Measurements from ENCODE around the gene EMP3. TPM values are rescaled to one million over a fixed set of nuclear protein-coding genes. Genes with fewer than 3 reads are reported as not detected.

The EMP3 gene
- total and polyA plus RNA-seq, 2 experiments from 2014 or later, result 32.5 to 160 TPM

DNA sequence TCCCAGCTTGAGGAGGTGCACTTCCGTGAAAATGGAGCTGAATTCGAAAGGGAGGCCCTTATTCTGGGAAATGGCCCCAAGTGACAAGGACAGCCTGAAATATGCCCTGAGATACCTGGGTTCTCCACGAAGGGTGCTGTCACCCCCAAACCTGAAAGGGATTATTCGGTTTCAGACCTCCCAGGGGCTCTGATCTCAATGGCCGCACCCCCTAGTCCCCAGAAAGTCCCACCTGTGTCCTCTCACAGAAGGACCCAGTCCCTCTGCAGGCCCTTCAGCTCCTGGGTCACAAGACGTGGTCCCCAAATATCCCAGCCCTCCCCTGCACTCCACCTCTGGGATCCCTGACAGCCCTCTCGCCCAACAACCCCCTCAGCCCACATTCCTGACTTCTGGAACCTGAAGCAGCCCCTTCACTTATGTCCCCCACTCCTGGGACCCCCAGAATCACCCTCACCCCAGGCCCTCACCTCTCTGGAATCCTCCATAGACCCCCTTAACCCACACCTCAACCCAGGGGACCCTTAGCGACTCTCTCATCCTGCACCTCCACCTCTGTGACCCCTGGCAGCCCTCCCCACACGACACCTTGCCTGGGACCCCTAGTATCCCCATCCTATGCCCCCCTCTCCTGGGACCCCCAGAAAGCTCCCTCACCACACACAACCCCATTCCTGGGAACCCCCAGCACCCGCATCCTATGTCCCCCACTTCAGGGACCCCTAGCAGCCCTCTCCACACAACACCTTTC lies 39.4 kb downstream of the EMP3 start:
- TF ChIP-seq, protein P1, sequence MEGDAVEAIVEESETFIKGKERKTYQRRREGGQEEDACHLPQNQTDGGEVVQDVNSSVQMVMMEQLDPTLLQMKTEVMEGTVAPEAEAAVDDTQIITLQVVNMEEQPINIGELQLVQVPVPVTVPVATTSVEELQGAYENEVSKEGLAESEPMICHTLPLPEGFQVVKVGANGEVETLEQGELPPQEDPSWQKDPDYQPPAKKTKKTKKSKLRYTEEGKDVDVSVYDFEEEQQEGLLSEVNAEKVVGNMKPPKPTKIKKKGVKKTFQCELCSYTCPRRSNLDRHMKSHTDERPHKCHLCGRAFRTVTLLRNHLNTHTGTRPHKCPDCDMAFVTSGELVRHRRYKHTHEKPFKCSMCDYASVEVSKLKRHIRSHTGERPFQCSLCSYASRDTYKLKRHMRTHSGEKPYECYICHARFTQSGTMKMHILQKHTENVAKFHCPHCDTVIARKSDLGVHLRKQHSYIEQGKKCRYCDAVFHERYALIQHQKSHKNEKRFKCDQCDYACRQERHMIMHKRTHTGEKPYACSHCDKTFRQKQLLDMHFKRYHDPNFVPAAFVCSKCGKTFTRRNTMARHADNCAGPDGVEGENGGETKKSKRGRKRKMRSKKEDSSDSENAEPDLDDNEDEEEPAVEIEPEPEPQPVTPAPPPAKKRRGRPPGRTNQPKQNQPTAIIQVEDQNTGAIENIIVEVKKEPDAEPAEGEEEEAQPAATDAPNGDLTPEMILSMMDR (IDR thresholded peaks at IDR 0.05; ENCODE audit: low read depth, low read length), result no peak
- Histone ChIP-seq H3K9me3 (ENCODE audit: low read depth) (no peaks in the 10 kb centered on the region), H3K36me3 (no peaks in the 10 kb centered on the region), H3K27me3 (no peaks in the 10 kb centered on the region), H3K4me3 (no peak overlapping the region), H3K4me1 (ENCODE audit: low read depth) (peaks cover 4% of the 10 kb centered on the region), H3K27ac (no peak overlapping the region)
- DNase-seq (ENCODE audit: low read depth in 1 of 2, low spot score in 1 of 2), result no peak

DNA sequence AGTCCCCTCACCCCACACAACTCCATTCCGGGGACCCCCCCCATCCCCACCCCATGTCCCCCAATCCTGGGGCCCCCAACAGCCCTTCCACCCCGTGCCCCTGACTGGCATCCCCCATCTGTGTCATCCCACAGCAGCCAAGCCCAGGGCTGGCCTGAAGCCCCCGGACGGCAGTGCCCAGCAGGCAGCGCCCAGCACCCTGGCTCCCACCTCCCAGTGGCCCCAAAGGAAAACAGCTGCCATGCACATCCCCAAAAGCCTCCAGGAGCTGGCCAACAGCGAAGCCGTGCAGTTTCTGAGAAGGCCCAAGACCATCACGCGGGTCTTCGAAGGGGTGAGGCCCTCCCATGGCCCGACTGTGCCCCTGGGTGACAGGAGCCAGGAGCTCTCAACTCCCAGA lies 40.2 kb downstream of the EMP3 start:
- H3K27ac ChIP-seq, result no peak overlapping the region
- no peaks in the 10 kb centered on the region for H3K36me3 ChIP-seq
- H3K27me3 ChIP-seq, result no peaks in the 10 kb centered on the region
- H3K4me3 ChIP-seq, result no peak overlapping the region
- DNase-seq (ENCODE audit: low read depth in 1 of 2, low spot score in 1 of 2), result no peak
- H3K4me1 ChIP-seq (ENCODE audit: low read depth), result peaks cover 4% of the 10 kb centered on the region
- H3K9me3 ChIP-seq (ENCODE audit: low read depth), result no peaks in the 10 kb centered on the region
- TF ChIP-seq, protein P1 (IDR thresholded peaks at IDR 0.05; ENCODE audit: low read depth, low read length), result no peak

DNA sequence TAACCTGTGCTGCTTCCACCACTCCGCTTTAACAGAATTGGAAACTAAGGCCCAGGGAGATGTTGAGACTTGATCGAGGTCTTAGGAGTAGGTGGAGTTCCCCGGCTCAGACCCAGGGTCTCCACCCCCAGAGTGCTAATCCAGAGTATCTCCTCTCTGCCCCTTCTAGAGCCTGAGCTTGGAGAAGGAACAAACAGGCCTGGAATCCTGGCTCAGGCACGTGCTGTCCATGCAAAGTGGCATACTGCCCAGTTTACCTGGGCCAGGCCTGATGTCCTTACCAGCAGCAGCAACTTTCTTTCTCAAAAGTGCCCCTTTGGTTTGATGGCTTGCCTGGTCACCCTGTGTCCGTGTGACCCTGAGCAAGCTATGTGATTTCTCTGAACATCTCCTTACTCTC lies 42.5 kb downstream of the EMP3 start:
- Histone ChIP-seq H3K36me3 (no peaks in the 10 kb centered on the region), H3K27me3 (no peaks in the 10 kb centered on the region), H3K27ac (no peak overlapping the region), H3K4me1 (ENCODE audit: low read depth) (peaks cover 4% of the 10 kb centered on the region), H3K4me3 (no peak overlapping the region), H3K9me3 (ENCODE audit: low read depth) (no peaks in the 10 kb centered on the region)
- DNase-seq (ENCODE audit: low read depth in 1 of 2, low spot score in 1 of 2), result no peak
- TF ChIP-seq, protein P1 (IDR thresholded peaks at IDR 0.05; ENCODE audit: low read depth, low read length), result no peak

DNA sequence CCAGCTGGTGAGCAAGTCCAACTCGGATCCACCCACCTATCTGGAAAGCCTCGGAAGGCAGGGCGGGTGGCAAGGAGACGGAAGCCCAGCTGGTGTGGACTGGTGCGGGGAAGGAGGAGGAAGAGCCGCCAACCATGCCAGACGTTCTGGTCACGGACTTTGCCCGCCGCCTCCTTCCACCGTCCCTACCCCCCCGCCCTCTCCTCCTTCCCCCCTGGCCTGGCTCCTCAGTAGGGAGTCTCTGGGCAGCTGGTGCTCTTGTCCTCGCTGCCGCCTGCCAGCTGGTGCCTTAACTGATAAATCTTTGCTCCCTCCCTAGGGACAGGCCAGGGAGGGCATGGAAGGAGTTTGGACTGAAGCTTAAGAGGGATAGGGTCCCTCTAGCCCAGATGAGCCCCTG lies 43.6 kb downstream of the EMP3 start:
- TF ChIP-seq, protein P1 (IDR thresholded peaks at IDR 0.05; ENCODE audit: low read depth, low read length), result no peak
- no peaks in the 10 kb centered on the region for H3K4me1 ChIP-seq (ENCODE audit: low read depth)
- no peak overlapping the region for H3K4me3 ChIP-seq
- H3K27me3 ChIP-seq, result no peaks in the 10 kb centered on the region
- DNase-seq (ENCODE audit: low read depth in 1 of 2, low spot score in 1 of 2), result no peak
- no peak overlapping the region for H3K27ac ChIP-seq
- H3K36me3 ChIP-seq, result no peaks in the 10 kb centered on the region
- H3K9me3 ChIP-seq (ENCODE audit: low read depth), result no peaks in the 10 kb centered on the region

DNA sequence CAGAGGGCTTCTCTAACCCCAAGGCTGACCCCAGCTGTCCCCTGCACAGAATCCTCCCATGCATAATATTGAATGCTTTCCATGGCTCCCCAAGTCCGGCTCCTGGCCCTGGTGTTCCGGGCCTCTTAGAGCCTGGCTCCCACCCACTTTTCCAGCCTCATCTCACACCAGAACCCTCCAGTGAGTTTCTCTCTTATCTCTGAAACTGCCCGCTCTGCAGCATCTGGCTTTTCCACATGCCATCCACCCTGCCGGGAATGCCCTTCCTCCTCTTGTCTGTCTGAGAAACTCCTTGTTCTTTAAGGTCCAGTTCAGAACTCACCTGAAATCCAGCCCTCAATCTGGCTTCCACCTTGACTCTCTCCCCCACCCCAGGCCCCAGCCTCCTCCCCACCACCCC lies 45.6 kb downstream of the EMP3 start:
- DNase-seq (ENCODE audit: low read depth in 1 of 2, low spot score in 1 of 2), result no peak
- TF ChIP-seq, protein P1 (IDR thresholded peaks at IDR 0.05; ENCODE audit: low read depth, low read length), result no peak
- no peak overlapping the region for H3K27ac ChIP-seq
- H3K4me3 ChIP-seq, result no peak overlapping the region
- H3K9me3 ChIP-seq (ENCODE audit: low read depth), result no peaks in the 10 kb centered on the region
- H3K4me1 ChIP-seq (ENCODE audit: low read depth), result no peaks in the 10 kb centered on the region
- H3K27me3 ChIP-seq, result no peaks in the 10 kb centered on the region
- H3K36me3 ChIP-seq, result no peaks in the 10 kb centered on the region
